ENCODE data around the gene APBA2.
"Not testable (repeated sequence)": the region's sequence is repeated elsewhere in the genome, so short reads cannot be mapped to it uniquely, and the experiment has no call there.

APBA2 gene

GRCh38 chr15:29039466-29040369, 153.9 kb downstream of the APBA2 start:
- H3K27ac ChIP-seq (ENCODE audit: low read length), result no peak overlapping the region
- peaks cover 0 to 4% of the 10 kb centered on the region in 2 donors for H3K9me3 ChIP-seq (ENCODE audit: control insufficient read depth in 1 of 2, low read length in 2 of 2)
- H3K4me1 ChIP-seq (ENCODE audit: control insufficient read depth in 1 of 2, insufficient read depth in 2 of 2, low read length in 2 of 2), result no peaks in the 10 kb centered on the region
- H3K36me3 ChIP-seq (ENCODE audit: control insufficient read depth in 1 of 2, insufficient read depth in 2 of 2, low read length in 2 of 2), result no peaks in the 10 kb centered on the region
- H3K27me3 ChIP-seq (ENCODE audit: low read depth, low read length), result no peaks in the 10 kb centered on the region
- H3K4me3 ChIP-seq (ENCODE audit: low read depth in 1 of 2, low read length in 2 of 2), result no peak overlapping the region

- Histone ChIP-seq H3K27ac (ENCODE audit: low read length) (no peak overlapping the region), H3K4me3 (ENCODE audit: low read depth in 1 of 2, low read length in 2 of 2) (no peak overlapping the region), H3K36me3 (ENCODE audit: control insufficient read depth in 1 of 2, insufficient read depth in 2 of 2, low read length in 2 of 2) (no peaks in the 10 kb centered on the region), H3K4me1 (ENCODE audit: control insufficient read depth in 1 of 2, insufficient read depth in 2 of 2, low read length in 2 of 2) (no peaks in the 10 kb centered on the region), H3K9me3 (ENCODE audit: control insufficient read depth in 1 of 2, low read length in 2 of 2) (peaks cover 0 to 4% of the 10 kb centered on the region in 2 donors), H3K27me3 (ENCODE audit: low read depth, low read length) (no peaks in the 10 kb centered on the region)
Observed at GRCh38 chr15:29040370-29040751, 154.6 kb downstream of the APBA2 start.

- H3K4me1 ChIP-seq (ENCODE audit: control insufficient read depth in 1 of 2, insufficient read depth in 2 of 2, low read length in 2 of 2), result no peaks in the 10 kb centered on the region
Observed at GRCh38 chr15:29043736-29044502, 158.1 kb downstream of the APBA2 start.

GRCh38 chr15:29044503-29044901, 158.7 kb downstream of the APBA2 start:
- Histone ChIP-seq H3K4me3 (ENCODE audit: low read depth in 1 of 2, low read length in 2 of 2) (no peak overlapping the region), H3K36me3 (ENCODE audit: control insufficient read depth in 1 of 2, insufficient read depth in 2 of 2, low read length in 2 of 2) (no peaks in the 10 kb centered on the region), H3K27me3 (ENCODE audit: low read depth, low read length) (no peaks in the 10 kb centered on the region), H3K4me1 (ENCODE audit: control insufficient read depth in 1 of 2, insufficient read depth in 2 of 2, low read length in 2 of 2) (no peaks in the 10 kb centered on the region), H3K9me3 (ENCODE audit: control insufficient read depth in 1 of 2, low read length in 2 of 2) (no peaks in the 10 kb centered on the region), H3K27ac (ENCODE audit: low read length) (no peak overlapping the region)

More at GRCh38 chr15:29043736-29044502, 158.1 kb downstream of the APBA2 start:
- Histone ChIP-seq H3K36me3 (ENCODE audit: control insufficient read depth in 1 of 2, insufficient read depth in 2 of 2, low read length in 2 of 2) (no peaks in the 10 kb centered on the region), H3K27me3 (ENCODE audit: low read depth, low read length) (no peaks in the 10 kb centered on the region), H3K4me3 (ENCODE audit: low read depth in 1 of 2, low read length in 2 of 2) (no peak overlapping the region), H3K27ac (ENCODE audit: low read length) (no peak overlapping the region), H3K9me3 (ENCODE audit: control insufficient read depth in 1 of 2, low read length in 2 of 2) (no peaks in the 10 kb centered on the region)

- H3K27me3 ChIP-seq (ENCODE audit: low read depth, low read length); H3K9me3 ChIP-seq (ENCODE audit: control insufficient read depth in 1 of 2, low read length in 2 of 2); H3K4me3 ChIP-seq (ENCODE audit: low read depth in 1 of 2, low read length in 2 of 2); H3K4me1 ChIP-seq (ENCODE audit: control insufficient read depth in 1 of 2, insufficient read depth in 2 of 2, low read length in 2 of 2); H3K27ac ChIP-seq (ENCODE audit: low read length); H3K36me3 ChIP-seq (ENCODE audit: control insufficient read depth in 1 of 2, insufficient read depth in 2 of 2, low read length in 2 of 2): not testable (repeated sequence)
Observed at GRCh38 chr15:29045161-29045560, 159.4 kb downstream of the APBA2 start.

- H3K27ac ChIP-seq (ENCODE audit: low read length), result no peak overlapping the region
- H3K9me3 ChIP-seq (ENCODE audit: control insufficient read depth in 1 of 2, low read length in 2 of 2), result no peaks in the 10 kb centered on the region
- H3K4me3 ChIP-seq (ENCODE audit: low read depth in 1 of 2, low read length in 2 of 2), result no peak overlapping the region
Observed at GRCh38 chr15:29045717-29046116, 159.9 kb downstream of the APBA2 start.

GRCh38 chr15:29046281-29046810, 160.6 kb downstream of the APBA2 start:
- no peaks in the 10 kb centered on the region for H3K4me1 ChIP-seq (ENCODE audit: control insufficient read depth in 1 of 2, insufficient read depth in 2 of 2, low read length in 2 of 2)
- H3K27me3 ChIP-seq (ENCODE audit: low read depth, low read length), result no peaks in the 10 kb centered on the region
- no peak overlapping the region for H3K27ac ChIP-seq (ENCODE audit: low read length)
- H3K4me3 ChIP-seq (ENCODE audit: low read depth in 1 of 2, low read length in 2 of 2), result no peak overlapping the region
- H3K9me3 ChIP-seq (ENCODE audit: control insufficient read depth in 1 of 2, low read length in 2 of 2), result no peaks in the 10 kb centered on the region
- no peaks in the 10 kb centered on the region for H3K36me3 ChIP-seq (ENCODE audit: control insufficient read depth in 1 of 2, insufficient read depth in 2 of 2, low read length in 2 of 2)

More at GRCh38 chr15:29045717-29046116, 159.9 kb downstream of the APBA2 start:
- Histone ChIP-seq H3K36me3 (ENCODE audit: control insufficient read depth in 1 of 2, insufficient read depth in 2 of 2, low read length in 2 of 2) (no peaks in the 10 kb centered on the region), H3K27me3 (ENCODE audit: low read depth, low read length) (no peaks in the 10 kb centered on the region), H3K4me1 (ENCODE audit: control insufficient read depth in 1 of 2, insufficient read depth in 2 of 2, low read length in 2 of 2) (no peaks in the 10 kb centered on the region)

GRCh38 chr15:29046977-29047376, 161.2 kb downstream of the APBA2 start:
- Histone ChIP-seq H3K27ac (ENCODE audit: low read length) (no peak overlapping the region), H3K9me3 (ENCODE audit: control insufficient read depth in 1 of 2, low read length in 2 of 2) (no peaks in the 10 kb centered on the region), H3K4me3 (ENCODE audit: low read depth in 1 of 2, low read length in 2 of 2) (no peak overlapping the region), H3K27me3 (ENCODE audit: low read depth, low read length) (no peaks in the 10 kb centered on the region), H3K36me3 (ENCODE audit: control insufficient read depth in 1 of 2, insufficient read depth in 2 of 2, low read length in 2 of 2) (no peaks in the 10 kb centered on the region), H3K4me1 (ENCODE audit: control insufficient read depth in 1 of 2, insufficient read depth in 2 of 2, low read length in 2 of 2) (no peaks in the 10 kb centered on the region)

- no peak overlapping the region for H3K4me3 ChIP-seq (ENCODE audit: low read depth in 1 of 2, low read length in 2 of 2)
- no peaks in the 10 kb centered on the region for H3K27me3 ChIP-seq (ENCODE audit: low read depth, low read length)
- no peaks in the 10 kb centered on the region for H3K4me1 ChIP-seq (ENCODE audit: control insufficient read depth in 1 of 2, insufficient read depth in 2 of 2, low read length in 2 of 2)
- no peaks in the 10 kb centered on the region for H3K9me3 ChIP-seq (ENCODE audit: control insufficient read depth in 1 of 2, low read length in 2 of 2)
- H3K27ac ChIP-seq (ENCODE audit: low read length), result no peak overlapping the region
- H3K36me3 ChIP-seq (ENCODE audit: control insufficient read depth in 1 of 2, insufficient read depth in 2 of 2, low read length in 2 of 2), result no peaks in the 10 kb centered on the region
Observed at GRCh38 chr15:29048011-29048410, 162.2 kb downstream of the APBA2 start.

- Histone ChIP-seq H3K4me3 (ENCODE audit: low read depth in 1 of 2, low read length in 2 of 2) (no peak overlapping the region), H3K9me3 (ENCODE audit: control insufficient read depth in 1 of 2, low read length in 2 of 2) (peaks cover 0 to 4% of the 10 kb centered on the region in 2 donors), H3K4me1 (ENCODE audit: control insufficient read depth in 1 of 2, insufficient read depth in 2 of 2, low read length in 2 of 2) (no peaks in the 10 kb centered on the region), H3K27ac (ENCODE audit: low read length) (no peak overlapping the region), H3K27me3 (ENCODE audit: low read depth, low read length) (no peaks in the 10 kb centered on the region), H3K36me3 (ENCODE audit: control insufficient read depth in 1 of 2, insufficient read depth in 2 of 2, low read length in 2 of 2) (no peaks in the 10 kb centered on the region)
Observed at GRCh38 chr15:29050870-29051269, 165.1 kb downstream of the APBA2 start.

GRCh38 chr15:29051422-29051821, 165.6 kb downstream of the APBA2 start:
- H3K4me1 ChIP-seq (ENCODE audit: control insufficient read depth in 1 of 2, insufficient read depth in 2 of 2, low read length in 2 of 2), result no peaks in the 10 kb centered on the region

More at GRCh38 chr15:29051422-29051821, 165.6 kb downstream of the APBA2 start:
- peaks cover 0 to 4% of the 10 kb centered on the region in 2 donors for H3K9me3 ChIP-seq (ENCODE audit: control insufficient read depth in 1 of 2, low read length in 2 of 2)
- H3K36me3 ChIP-seq (ENCODE audit: control insufficient read depth in 1 of 2, insufficient read depth in 2 of 2, low read length in 2 of 2), result no peaks in the 10 kb centered on the region
- no peak overlapping the region for H3K27ac ChIP-seq (ENCODE audit: low read length)
- no peak overlapping the region for H3K4me3 ChIP-seq (ENCODE audit: low read depth in 1 of 2, low read length in 2 of 2)
- no peaks in the 10 kb centered on the region for H3K27me3 ChIP-seq (ENCODE audit: low read depth, low read length)
